Body of pancreas (tissue), 4 donors: ENCODE data around the gene SBNO1.

Experiments used
- POLR2A ChIP-seq, 3 donors: fragments of 450-650 bp; IDR thresholded peaks; one replicate each; pipeline ENCODE4 v1.6.1; 2016; ENCODE audit warnings: antibody characterized with exemption in 3 of 3, mild to moderate bottlenecking in 2 of 3
- TF ChIP-seq, protein P1 (sequence below), 7 experiments: fragments of 450-650 bp in 4 of 7; fragments of 200-600 bp in 3 of 7; sonication (generic) in 3 of 7; IDR thresholded peaks; one replicate each; pipeline ENCODE4 v1.5.1; 2016 to 2019; ENCODE audit warnings: antibody characterized with exemption in 7 of 7

DNA sequence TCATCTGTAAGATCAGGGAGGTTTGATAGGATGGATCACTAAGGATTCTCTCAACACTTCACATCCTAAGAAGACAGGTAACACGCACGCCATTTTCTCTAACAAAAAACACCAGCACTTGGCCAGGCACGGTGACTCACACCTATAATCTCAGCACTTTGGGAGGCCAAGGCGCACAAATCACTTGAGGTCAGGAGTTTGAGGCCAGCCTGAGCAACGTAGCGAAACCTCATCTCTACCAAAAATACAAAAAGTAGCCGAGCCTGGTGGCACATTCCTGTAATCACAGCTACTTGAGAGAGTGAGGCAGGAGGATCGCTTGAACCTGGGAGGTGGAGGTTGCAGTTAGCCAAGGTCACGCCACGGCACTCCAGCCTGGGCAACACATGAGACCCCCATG lies 82.5 kb downstream of the SBNO1 start:
- TF ChIP-seq, protein P1, sequence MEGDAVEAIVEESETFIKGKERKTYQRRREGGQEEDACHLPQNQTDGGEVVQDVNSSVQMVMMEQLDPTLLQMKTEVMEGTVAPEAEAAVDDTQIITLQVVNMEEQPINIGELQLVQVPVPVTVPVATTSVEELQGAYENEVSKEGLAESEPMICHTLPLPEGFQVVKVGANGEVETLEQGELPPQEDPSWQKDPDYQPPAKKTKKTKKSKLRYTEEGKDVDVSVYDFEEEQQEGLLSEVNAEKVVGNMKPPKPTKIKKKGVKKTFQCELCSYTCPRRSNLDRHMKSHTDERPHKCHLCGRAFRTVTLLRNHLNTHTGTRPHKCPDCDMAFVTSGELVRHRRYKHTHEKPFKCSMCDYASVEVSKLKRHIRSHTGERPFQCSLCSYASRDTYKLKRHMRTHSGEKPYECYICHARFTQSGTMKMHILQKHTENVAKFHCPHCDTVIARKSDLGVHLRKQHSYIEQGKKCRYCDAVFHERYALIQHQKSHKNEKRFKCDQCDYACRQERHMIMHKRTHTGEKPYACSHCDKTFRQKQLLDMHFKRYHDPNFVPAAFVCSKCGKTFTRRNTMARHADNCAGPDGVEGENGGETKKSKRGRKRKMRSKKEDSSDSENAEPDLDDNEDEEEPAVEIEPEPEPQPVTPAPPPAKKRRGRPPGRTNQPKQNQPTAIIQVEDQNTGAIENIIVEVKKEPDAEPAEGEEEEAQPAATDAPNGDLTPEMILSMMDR (IDR thresholded peaks at IDR 0.05), result no peak
- TF ChIP-seq POLR2A (IDR thresholded peaks at IDR 0.05), result no peak
